Activated CD8-positive, alpha-beta memory T cell treated with anti-CD3 and anti-CD28 coated beads, Interleukin-2, amount 50 U/mL, for 1 hour (primary cell): ENCODE measurements around the gene CHRM1.

Experiments used
- DNase-seq: peaks from one replicate; pipeline ENCODE4 v3.0.0-alpha.2; 2020; ENCODE audit errors: extremely low read depth

CHRM1 gene

GRCh38 chr11:62905296-62905695 lies 15.9 kb downstream of the CHRM1 start:
- no peak for DNase-seq

DNA sequence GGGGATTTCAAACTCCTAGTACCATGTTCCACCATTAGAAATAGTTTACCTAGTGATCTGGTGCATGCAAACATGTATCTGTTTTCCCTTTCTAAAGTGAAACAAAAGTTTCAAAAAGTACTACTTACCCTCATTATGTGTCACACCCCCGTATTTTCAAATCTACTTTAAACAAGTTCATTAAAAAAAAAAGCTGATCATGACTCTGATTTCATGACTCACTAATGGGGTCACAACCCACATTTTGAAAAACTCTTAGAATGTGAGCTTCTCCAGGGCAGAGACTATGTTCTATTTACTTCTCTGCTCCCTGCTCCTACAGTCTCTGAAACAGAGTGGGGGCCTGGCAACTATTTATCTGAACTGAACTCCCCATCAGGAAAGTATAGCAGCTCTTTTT lies 18.2 kb downstream of the CHRM1 start:
- no peak for DNase-seq

GRCh38 chr11:62898027-62898426 lies 23.1 kb downstream of the CHRM1 start:
- DNase-seq: no peak

GRCh38 chr11:62897311-62897710 lies 23.9 kb downstream of the CHRM1 start:
- DNase-seq: no peak

DNA sequence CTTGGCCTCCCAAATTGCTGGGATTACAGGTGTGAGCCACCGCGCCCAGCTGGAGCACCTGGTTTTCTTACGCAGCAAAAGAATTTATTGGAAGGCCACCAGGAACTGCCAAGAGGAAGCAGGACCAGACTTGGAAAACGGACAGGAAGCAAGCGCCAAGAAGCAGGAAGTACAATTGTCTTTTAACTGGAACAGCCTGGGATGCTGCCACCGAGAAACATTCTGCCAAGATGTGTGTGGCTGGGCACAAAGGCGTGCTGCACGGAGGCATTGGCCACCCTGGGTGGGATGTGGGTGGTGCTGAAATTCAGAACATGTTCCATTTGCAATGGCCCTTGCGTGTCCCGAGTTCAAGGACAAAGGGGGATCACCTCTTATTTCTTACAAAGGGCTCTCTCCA lies 25.1 kb downstream of the CHRM1 start:
- DNase-seq: no peak

GRCh38 chr11:62895501-62895900 lies 25.7 kb downstream of the CHRM1 start:
- no peak for DNase-seq

- no peak for DNase-seq
These were observed 28.9 kb downstream of the CHRM1 start for GRCh38 chr11:62892077-62892922.

GRCh38 chr11:62889484-62890437 lies 31.4 kb downstream of the CHRM1 start:
- no peak for DNase-seq

DNA sequence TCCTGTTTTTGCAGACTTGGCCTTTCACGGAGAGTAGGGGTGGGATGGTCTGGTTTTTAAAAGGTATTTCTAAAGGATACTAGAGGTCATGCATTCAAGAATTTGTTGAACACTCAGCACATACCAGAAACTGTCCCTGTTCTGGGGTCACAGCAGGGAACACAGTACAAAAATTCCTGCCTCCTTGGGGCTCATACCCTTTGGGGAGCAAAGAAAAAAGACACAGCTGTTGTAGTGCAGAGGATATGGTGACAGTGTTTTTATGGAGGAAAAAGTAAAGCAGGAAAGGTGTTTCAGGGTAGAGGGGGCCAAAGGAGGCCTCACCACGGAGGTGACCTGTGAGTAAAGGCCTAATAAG lies 32.1 kb downstream of the CHRM1 start:
- no peak for DNase-seq

DNA sequence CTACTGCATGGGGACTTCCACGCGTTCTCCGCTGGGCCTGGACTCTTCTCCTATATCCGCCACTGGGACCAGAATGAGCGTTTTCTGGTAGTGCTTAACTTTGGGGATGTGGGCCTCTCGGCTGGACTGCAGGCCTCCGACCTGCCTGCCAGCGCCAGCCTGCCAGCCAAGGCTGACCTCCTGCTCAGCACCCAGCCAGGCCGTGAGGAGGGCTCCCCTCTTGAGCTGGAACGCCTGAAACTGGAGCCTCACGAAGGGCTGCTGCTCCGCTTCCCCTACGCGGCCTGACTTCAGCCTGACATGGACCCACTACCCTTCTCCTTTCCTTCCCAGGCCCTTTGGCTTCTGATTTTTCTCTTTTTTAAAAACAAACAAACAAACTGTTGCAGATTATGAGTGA lies 32.8 kb downstream of the CHRM1 start:
- DNase-seq: no peak

GRCh38 chr11:62885137-62885750 lies 35.9 kb downstream of the CHRM1 start:
- DNase-seq: no peak

- no peak for DNase-seq
These were observed 37.5 kb downstream of the CHRM1 start for GRCh38 chr11:62883673-62884072.

DNA sequence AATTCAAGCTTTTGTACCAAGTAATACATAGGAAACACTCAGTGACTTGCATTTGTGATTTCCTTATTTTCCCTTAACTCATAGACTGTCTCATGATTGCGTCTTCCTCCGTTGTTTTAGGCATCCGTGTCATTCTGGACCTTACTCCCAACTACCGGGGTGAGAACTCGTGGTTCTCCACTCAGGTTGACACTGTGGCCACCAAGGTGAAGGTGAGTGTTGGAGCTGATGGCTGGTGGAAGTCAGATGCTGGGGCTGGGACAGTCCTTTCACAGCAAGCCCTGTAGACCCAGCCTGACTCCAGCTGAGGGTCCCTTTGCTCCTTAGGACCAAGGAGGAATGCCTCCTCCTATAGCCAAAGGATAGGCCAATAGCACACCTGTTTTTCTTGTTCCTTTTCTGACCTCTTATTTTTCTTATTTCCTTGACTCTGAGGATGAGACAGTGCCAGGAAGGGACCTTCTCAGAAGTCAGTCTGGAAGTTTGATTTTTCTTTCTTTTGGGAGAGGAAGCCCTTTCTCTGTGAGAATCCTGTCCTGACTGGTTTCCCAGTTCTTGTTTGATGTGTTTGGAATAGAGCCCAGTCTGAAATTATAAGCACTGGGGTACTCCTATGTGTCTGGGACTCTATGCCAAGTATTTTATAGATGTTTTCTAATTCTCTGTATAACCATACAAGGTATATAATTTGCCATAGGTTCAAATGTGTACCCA lies 38.2 kb downstream of the CHRM1 start:
- no peak for DNase-seq

- no peak for DNase-seq
These were observed 38.8 kb downstream of the CHRM1 start for GRCh38 chr11:62882431-62882749.

GRCh38 chr11:62881579-62882430 lies 39.4 kb downstream of the CHRM1 start:
- DNase-seq: peak; percentile 85

GRCh38 chr11:62880803-62881578 lies 40.2 kb downstream of the CHRM1 start, which contains the start of gene SLC3A2:
TSS of gene SLC3A2 (plus strand) at chr11:62880896. CDS start at chr11:62881024, 128 bp downstream.
- DNase-seq: peak; percentile 43

GRCh38 chr11:62880231-62880802 lies 40.8 kb downstream of the CHRM1 start:
- no peak for DNase-seq

DNA sequence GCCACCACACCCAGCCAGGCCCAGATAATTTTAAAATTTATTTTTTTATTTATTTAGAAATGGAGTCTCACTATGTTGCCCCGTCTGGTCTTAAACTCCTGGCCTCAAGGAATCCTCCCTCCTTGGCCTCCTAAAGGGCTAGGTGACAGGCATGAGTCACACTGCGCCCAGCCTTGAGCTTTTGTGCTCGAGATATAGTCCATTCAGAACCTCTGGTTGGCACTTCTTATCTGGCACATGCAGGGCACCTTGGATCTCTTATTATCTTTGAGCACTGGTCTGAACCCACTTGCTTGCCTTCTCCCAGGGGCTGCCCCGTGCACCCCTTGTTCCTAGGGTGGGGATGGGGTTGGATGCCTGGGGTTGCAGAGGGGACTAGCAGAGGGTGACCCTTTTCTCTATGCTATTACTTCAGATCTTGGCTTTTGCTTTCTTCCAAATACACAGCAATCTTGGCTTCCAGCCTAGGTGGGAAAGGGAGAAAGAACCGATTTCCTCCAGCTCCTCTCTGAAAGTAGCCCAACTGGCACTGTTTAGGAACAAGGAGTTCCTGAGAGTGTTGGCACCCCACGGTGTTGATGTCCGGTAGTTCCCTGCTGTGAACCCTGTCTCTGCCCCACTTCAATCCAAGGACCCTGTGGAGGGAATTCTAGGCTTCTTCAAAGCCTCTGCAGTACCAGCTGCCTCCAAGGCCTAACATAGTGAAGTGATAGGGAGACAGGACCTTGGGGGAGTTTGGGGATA lies 41.8 kb downstream of the CHRM1 start:
- DNase-seq: no peak

- DNase-seq: no peak
These were observed 44.5 kb downstream of the CHRM1 start for GRCh38 chr11:62876712-62877111.
